Measurements from ENCODE around the gene RUFY1.

DNA sequence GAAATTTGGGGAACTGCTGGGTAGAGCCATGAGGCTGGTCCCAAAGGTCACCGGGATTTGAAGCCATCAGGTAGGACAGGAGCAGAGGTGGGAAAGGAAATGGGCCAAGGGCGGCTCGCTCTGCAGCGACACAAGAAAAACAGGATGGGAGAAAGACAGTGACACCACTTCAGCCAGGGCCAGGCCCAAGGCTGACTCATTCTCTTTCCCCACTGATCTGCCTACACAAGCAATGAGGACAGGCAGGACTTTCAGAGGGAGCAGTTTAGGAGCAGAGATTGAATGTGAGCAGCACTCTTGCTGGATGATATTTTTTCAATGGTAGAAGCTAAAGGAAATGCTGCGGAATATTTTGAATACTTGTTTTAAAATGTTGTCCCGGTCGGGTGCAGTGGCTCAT lies 3.5 kb downstream of the RUFY1 start:
- TF ChIP-seq, protein P1, sequence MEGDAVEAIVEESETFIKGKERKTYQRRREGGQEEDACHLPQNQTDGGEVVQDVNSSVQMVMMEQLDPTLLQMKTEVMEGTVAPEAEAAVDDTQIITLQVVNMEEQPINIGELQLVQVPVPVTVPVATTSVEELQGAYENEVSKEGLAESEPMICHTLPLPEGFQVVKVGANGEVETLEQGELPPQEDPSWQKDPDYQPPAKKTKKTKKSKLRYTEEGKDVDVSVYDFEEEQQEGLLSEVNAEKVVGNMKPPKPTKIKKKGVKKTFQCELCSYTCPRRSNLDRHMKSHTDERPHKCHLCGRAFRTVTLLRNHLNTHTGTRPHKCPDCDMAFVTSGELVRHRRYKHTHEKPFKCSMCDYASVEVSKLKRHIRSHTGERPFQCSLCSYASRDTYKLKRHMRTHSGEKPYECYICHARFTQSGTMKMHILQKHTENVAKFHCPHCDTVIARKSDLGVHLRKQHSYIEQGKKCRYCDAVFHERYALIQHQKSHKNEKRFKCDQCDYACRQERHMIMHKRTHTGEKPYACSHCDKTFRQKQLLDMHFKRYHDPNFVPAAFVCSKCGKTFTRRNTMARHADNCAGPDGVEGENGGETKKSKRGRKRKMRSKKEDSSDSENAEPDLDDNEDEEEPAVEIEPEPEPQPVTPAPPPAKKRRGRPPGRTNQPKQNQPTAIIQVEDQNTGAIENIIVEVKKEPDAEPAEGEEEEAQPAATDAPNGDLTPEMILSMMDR (optimal IDR thresholded peaks at IDR 0.05 in 1 of 3, IDR thresholded peaks at IDR 0.05 in 1 of 3, conservative IDR thresholded peaks at IDR 0.05 in 1 of 3; ENCODE audit: extremely low read depth in 1 of 3, insufficient read depth in 2 of 3, low read length in 3 of 3) = no peak
- no peak for TF ChIP-seq EZH2 (IDR thresholded peaks at IDR 0.05; ENCODE audit: low read length)
